GM21381 (cell line): ENCODE results near the gene BCL3.
"Not testable (repeated sequence)": the region's sequence is repeated elsewhere in the genome, so short reads cannot be mapped to it uniquely, and the experiment has no call there.

Experiments used
- ATAC-seq: cut with Tn5 transposase; IDR thresholded peaks from one replicate; pipeline ENCODE4 v1.9.1; 2021; ENCODE audit warnings: mild to moderate bottlenecking, moderate library complexity; ENCODE audit not compliant: unreplicated experiment

The BCL3 gene

GRCh38 chr19:44757057-44757734 is 8.7 kb downstream of the BCL3 start:
- no peak for ATAC-seq

- no peak for ATAC-seq
Observed at GRCh38 chr19:44757735-44758505, 9.4 kb downstream of the BCL3 start.

- ATAC-seq: no peak
Observed at GRCh38 chr19:44758596-44758995, 10.1 kb downstream of the BCL3 start.

- no peak for ATAC-seq
Observed at GRCh38 chr19:44759083-44759804, 10.7 kb downstream of the BCL3 start.

- ATAC-seq: no peak
Observed at GRCh38 chr19:44762038-44762437, 13.5 kb downstream of the BCL3 start.

GRCh38 chr19:44765033-44765948 is 16.8 kb downstream of the BCL3 start:
- no peak for ATAC-seq

GRCh38 chr19:44765949-44766335 is 17.4 kb downstream of the BCL3 start:
- ATAC-seq: no peak

GRCh38 chr19:44767295-44768180 is 19.0 kb downstream of the BCL3 start:
- ATAC-seq: no peak

- peak; percentile 97 for ATAC-seq
Observed at GRCh38 chr19:44770550-44771257, 22.2 kb downstream of the BCL3 start.

- ATAC-seq: not testable (repeated sequence)
Observed at GRCh38 chr19:44772144-44772543, 23.6 kb downstream of the BCL3 start.

GRCh38 chr19:44772959-44773358 is 24.5 kb downstream of the BCL3 start:
- ATAC-seq: no peak

GRCh38 chr19:44775676-44776240 is 27.2 kb downstream of the BCL3 start:
- ATAC-seq: no peak

- no peak for ATAC-seq
Observed at GRCh38 chr19:44776402-44777096, 28.0 kb downstream of the BCL3 start.

GRCh38 chr19:44777715-44778347 is 29.3 kb downstream of the BCL3 start, which contains the start of gene CBLC:
Gene CBLC, plus strand, starts transcription at chr19:44777890. Its CDS starts 42 bp downstream, at chr19:44777932.
- no peak for ATAC-seq

- ATAC-seq: no peak
Observed at GRCh38 chr19:44779150-44779549, 30.6 kb downstream of the BCL3 start.

GRCh38 chr19:44781694-44782093 is 33.2 kb downstream of the BCL3 start:
- not testable (repeated sequence) for ATAC-seq

GRCh38 chr19:44782729-44783128 is 34.2 kb downstream of the BCL3 start:
- no peak for ATAC-seq

GRCh38 chr19:44783545-44783944 is 35.0 kb downstream of the BCL3 start:
- no peak for ATAC-seq
